ENCODE data around the gene WWOX.
A peak's percentile ranks its signal among the peaks of the same experiment; 100 is the strongest.
"Not testable (repeated sequence)": the region's sequence is repeated elsewhere in the genome, so short reads cannot be mapped to it uniquely, and the experiment has no call there.

WWOX gene

DNA sequence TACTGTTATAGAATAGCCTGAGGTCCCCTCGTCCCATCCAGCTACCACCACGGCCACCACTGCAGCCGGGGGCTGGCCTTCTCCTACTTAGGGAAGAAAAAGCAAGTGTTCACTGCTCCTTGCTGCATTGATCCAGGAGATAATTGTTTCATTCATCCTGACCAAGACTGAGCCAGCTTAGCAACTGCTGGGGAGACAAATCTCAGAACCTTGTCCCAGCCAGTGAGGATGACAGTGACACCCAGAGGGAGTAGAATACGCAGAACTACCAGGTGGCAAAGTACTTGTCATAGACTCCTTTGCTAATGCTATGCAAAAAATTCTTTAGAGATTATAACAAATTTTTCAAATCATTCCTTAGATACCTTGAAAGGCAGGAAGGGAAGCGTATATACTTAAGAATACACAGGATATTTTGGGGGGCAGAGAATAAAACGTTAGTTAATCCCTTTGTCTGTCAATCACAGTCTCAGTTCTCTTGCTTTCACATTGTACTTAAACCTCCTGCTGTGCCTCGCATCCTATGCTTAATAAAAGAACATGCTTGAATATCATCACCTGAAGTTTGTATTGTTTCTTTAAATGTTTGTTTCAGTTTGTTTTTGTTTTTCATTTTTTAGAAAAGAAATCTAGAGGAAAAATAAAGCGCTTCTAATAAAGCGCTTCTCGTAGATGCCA, 1112.8 kb downstream of the WWOX start:
- no peak for DNase-seq (ENCODE audit: low read depth)

DNA sequence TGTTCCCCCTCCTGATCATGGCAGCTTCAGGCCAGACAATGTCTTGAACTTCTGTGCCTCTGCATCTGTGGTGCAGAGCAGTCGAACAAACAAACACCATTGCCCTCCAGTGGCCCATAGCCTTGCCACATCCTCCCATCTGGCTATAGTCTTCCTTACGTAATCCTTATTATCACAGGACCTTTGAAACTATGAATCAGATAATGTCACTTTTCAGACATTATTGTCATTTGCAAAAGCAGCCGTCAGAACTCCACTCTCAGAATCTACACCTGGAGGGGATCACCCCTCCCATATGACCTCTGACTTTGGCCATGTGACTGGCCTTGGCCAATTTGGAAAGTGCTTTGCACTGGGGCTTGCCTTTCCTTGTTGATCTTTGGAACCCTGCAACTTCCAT, 1113.8 kb downstream of the WWOX start:
- DNase-seq (ENCODE audit: low read depth): no peak

DNA sequence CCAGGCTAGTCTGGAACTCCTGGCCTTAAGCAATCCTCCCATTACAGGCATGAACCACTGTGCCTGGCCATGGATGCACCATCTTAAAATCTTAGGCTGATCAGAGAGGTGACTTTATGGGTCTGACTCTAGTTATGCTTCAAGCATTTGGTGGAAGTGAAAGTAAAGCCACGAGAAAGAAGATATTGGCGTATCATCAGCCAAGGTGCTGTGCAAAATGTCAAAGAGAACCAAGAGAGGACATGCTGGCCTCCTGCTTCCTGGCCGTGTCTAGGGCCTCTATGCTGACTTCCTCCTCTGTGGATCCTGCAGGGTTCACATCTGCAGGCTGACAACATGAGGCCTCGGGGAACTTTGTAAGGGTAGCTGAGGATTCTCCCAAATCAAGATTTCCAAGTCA, 1115.8 kb downstream of the WWOX start:
- DNase-seq (ENCODE audit: low read depth): no peak

DNA sequence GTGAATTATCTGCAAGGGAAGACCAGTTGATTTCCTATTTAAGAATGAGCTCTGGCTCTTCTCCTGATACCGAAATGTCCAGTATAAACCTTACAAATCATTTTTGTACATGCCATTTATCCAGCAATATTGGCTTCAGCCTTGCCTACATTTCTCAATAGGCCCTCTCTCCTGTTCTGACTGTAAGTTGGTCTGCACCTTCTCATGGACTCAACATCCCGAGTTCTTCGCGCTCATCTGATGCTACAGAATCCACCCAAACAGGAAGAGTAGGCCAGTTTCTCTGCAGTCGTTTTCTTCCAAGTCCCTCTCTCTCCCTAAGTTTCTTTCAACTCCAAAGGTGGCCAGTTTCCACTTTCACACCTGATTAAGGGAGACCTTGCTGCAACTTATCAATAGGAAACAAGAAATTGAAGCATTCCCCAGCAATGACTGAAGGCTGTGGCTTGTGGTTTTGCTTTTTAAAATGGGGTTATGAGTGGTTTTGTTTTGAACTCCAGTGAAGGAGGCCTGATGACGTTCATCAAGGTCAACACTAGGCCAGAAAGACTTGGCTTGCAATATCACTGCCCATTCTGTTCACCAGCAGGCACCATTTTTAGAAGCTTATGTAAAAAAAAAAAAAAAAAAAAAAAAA, 1118.0 kb downstream of the WWOX start:
- no peak for DNase-seq (ENCODE audit: low read depth)

DNA sequence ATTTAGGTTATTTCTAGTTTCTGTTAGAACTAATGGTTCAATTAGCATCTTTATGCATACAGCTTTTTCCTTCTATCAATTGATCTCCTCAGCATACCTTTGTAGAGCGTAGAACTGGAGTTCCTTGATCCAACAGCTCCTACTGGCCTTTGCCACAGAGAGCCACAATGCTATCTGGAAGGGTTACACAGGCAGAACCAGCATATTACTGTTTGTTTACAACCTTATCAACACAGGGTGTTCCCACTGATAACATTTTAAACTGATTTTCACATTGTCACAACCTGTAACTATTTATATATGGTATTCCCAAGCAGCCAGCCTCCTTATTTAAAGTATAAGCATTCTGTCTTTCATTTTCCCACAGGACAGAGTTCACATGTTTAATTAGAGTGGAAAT, 1118.9 kb downstream of the WWOX start:
- DNase-seq (ENCODE audit: low read depth): no peak

DNA sequence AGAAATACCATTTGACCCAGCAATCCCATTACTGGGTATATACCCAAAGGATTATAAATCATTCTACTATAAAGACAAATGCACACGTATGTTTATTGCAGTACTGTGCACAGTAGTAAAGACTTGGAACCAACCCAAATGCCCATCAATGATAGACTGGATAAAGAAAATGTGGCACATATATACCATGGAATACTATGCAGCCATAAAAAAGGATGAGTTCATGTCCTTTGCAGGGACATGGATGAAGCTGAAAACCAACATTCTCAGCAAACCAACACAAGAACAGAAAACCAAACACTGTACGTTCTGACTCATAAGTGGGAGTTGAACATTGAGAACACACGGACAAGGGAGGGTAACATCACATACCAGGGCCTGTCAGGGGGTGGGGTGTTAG, 1126.5 kb downstream of the WWOX start:
- not testable (repeated sequence) for DNase-seq (ENCODE audit: low read depth)

DNA sequence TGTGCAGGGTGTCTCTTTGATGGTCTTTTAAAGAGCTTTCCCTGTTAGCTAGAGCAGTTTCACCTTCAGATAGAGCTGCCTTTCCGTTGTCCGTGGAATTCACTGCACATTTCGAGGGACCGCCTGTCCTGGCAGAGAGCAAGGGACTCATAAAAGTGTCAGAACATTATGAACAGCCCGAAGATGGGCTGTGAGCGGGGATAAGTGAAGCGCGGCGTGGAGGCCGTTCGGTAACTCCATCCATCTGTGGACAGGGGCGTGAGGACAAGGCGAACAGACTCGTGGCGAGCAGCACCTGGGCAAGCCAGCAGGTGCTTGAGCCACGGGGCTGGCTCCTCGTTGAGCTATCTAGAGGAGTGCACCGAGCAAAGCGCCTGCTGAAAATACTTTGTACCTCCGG, 1129.9 kb downstream of the WWOX start:
- no peak for DNase-seq (ENCODE audit: low read depth)

DNA sequence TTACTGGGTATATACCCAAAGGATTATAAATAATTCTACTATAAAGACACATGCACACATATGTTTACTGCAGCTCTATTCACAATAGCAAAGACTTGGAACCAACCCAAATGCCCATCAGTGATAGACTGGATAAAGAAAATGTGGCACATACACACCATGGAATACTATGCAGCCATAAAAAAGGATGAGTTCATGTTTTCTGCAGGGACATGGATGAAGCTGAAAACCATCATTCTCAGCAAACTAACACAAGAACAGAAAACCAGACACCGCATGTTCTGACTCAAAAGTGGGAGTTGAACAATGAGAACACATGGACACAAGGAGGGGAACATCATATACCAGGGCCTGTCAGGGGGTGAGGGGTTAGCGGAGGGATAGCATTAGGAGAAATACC, 1146.2 kb downstream of the WWOX start:
- not testable (repeated sequence) for DNase-seq (ENCODE audit: low read depth)

DNA sequence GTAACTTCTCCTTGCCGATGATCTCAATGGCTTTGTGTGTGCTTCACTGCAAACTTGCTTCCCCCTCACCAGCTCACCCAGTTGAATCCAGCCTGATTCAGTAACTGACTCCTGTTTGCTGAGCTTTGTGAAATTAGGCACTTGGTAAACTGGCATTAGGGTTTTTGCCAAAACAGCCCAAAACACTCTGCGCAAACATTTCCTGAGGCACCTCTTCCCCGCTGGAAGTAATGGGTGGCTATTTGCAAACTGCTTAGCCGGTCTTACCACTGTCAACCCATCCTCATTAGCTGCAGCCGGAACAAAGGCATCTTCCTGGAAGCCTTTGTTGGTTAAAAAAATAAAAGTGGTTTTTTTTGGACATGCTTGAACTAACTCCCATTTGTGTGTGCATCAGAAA, 1147.9 kb downstream of the WWOX start:
- no peak for DNase-seq (ENCODE audit: low read depth)

DNA sequence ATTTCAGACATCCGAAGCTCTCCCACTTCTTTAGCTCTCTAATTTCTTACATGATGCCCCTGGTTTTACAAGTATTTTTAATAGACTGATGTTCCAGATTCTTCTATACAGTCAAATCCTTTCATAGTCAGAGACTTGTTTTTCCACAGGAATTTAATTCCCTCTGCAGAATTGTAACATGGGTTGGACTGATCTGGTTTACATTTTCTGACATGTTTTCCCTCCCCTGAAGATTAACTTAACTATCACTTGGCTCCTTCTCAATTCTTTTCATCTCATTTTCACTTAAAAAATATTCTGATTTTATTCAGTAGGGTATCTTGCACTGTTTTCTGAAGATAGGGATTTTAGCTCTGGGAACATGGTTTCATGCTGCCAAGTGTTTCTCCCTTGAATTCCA, 1148.9 kb downstream of the WWOX start:
- DNase-seq (ENCODE audit: low read depth): no peak

DNA sequence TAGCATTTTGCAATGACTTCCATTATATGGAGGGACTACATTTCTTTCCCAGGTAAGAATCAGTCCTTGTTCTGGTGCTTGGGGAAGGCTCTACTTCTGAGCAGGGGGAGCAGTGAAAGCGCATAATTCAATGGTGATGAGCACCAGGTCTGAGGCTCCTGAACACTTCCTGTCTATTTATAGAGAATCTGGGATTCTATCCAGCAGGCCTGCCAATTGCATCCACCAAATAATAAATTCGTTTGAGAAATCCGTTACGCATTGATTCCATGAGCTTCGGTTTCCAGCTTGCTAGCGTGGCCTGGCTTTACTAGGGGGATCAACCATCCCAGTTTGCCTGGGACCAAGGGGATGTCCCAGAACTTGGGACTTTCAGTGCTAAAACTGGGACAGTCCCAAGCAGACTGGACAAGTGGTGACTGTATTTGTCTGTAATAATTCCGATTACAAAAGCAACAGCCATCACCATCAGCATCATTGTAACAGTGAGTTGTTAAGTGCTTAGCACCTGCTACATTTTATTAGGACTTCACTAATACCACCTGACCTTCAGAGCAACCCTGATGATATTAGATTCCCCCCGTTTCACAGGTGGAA, 1151.1 kb downstream of the WWOX start:
- DNase-seq (ENCODE audit: low read depth): no peak

DNA sequence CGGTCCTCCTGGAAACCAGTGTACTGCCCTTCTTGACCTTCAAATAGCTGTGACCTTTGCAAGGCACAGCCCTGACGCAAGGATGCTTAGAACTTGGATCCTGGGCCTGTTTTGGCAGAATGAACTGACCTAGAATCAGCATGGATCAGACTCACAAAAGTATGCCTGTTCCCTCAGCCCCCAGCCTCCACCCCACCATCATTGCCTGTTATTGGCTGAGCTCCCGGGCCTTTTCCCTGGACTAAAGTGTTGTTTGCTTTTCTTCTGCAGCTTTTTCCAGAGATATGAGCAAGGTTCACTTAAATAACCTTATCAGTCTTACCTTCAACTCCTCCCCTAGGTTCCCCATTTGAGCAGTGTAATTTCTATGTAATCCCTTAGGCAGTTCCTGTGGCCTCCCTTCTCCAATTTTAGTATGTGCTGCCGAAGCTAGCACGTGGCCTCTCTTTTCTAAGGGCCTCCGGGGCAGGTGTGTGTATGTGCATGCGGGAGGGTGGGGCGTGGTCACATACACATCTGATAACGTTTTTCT, 1153.7 kb downstream of the WWOX start:
- no peak for DNase-seq (ENCODE audit: low read depth)

DNA sequence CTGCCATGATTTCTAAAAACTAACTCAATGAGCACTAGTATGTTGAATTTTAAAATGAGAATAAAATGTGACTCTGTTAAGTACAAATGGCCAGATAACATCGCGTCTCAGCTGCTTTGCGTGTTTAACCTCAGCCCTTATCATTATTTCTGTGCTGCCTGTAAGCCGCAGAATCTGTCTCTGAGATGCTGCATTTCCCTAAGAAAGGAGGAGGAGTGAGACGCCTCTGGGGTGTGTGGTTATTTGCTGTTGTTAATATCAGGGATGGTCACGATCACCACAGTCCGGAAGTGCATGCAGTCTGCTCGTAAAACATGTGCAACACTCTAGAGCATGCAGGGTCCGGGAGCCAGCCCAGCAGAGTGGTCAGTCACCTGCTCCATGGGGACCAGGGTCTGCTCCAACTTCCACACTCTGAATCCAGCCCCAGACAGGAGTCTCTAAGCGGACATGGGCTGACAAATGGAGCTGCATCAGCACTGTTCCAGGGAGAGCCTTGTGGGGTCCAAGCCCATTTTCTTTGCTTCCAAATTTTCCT, 1158.6 kb downstream of the WWOX start:
- no peak for DNase-seq (ENCODE audit: low read depth)

DNA sequence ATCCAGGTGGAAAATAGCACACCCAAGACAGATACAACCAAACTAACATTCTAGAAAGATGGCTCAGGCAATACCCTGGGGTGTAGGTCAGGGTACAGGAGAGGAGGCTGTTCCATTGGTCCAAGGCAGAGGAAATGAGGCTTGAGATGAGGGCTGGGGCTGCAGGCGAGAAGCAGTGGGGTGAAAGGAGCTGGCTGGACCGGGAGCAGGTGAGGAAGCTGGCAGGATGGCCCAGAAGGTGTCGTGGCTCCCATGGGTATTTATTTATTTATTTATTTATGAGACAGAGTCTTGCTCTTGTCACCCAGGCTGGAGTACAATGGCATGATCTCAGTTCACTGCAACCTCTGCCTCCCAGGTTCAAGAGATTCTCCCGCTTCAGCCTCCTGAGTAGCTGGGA, 1161.4 kb downstream of the WWOX start:
- DNase-seq (ENCODE audit: low read depth): not testable (repeated sequence)

DNA sequence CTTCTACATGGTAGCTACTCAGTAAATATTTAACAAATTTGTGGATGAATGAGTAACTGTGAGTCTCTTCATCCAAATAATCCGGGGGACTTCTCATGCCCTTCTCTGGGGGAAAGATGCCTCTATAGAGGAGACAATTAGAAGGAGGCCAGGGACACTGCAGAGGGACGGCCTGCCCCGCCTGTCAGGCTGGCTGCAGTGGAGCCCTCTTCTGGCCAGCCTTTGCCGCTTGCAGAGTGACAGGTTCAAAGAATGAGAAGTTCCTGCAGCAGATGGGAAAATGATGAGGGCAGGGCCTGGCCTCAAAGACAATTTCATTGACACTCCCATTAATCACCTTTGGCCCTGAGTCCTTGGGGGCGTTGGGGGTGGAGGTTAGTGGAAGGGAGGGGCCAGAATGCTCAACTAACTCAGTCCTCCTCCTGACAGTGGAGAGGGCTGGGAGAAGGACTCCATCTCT, 1162.1 kb downstream of the WWOX start:
- peak; percentile 20 for DNase-seq (ENCODE audit: low read depth)

DNA sequence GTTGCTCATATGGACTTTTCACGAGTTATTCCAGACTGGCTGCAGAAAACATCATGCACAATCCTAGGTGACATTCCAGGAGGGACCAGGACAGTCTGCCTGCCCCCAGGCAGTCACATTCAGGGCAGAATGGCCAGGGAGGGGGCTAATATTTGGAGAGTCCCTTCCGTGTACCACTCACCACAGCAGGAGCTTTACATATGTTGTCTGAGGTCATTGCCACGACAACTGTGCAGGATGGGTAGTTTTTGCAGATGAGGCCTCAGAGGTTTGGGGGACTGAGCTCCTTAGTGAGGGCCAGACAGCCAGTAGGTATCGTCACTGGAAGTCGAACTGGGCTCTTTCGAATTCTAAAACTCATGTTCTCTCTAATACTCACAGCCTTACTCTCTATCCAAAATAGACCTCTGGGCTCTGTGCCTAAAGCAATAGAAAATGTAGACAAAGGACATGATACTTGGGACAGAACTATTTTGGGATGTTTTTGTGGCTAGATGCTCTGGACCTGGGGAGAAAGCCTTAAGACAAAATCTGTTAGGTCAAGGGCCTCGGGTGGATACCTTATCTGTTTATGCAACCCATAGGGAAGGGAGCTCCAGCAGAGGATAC, 1162.6 kb downstream of the WWOX start:
- DNase-seq (ENCODE audit: low read depth): no peak
